ENCODE measurements around the gene CDH13.

Gene CDH13

DNA sequence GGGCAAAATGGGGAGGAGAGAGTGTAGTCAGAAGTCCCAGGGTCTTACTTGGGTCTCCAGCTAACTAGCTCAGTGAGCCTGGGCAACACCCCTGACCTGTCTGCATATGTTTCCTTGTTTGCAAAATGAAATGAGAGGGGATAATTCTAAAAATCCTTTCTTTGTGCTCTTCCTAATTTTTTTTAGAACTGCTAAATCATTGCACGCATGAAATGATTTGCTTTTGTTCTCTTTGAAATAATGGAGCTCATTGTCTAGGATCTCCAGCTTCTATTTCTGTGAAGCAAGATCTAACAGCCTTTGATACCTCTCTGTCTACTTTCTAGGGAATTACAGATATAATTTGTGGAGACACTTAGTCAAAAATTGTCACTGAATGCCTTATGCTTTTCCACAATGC lies 181.3 kb downstream of the CDH13 start:
- no peak for ATAC-seq (ENCODE audit: low read depth)
- no peak overlapping the region for H3K27ac ChIP-seq (ENCODE audit: poor library complexity, severe bottlenecking)
- no peaks in the 10 kb centered on the region for H3K9me3 ChIP-seq (ENCODE audit: severe bottlenecking)
- no peaks in the 10 kb centered on the region for H3K36me3 ChIP-seq (ENCODE audit: low read depth)
- no peak for DNase-seq (ENCODE audit: low spot score)
- TF ChIP-seq, protein P1, sequence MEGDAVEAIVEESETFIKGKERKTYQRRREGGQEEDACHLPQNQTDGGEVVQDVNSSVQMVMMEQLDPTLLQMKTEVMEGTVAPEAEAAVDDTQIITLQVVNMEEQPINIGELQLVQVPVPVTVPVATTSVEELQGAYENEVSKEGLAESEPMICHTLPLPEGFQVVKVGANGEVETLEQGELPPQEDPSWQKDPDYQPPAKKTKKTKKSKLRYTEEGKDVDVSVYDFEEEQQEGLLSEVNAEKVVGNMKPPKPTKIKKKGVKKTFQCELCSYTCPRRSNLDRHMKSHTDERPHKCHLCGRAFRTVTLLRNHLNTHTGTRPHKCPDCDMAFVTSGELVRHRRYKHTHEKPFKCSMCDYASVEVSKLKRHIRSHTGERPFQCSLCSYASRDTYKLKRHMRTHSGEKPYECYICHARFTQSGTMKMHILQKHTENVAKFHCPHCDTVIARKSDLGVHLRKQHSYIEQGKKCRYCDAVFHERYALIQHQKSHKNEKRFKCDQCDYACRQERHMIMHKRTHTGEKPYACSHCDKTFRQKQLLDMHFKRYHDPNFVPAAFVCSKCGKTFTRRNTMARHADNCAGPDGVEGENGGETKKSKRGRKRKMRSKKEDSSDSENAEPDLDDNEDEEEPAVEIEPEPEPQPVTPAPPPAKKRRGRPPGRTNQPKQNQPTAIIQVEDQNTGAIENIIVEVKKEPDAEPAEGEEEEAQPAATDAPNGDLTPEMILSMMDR (IDR thresholded peaks at IDR 0.05; ENCODE audit: poor library complexity, severe bottlenecking): no peak
- no peaks in the 10 kb centered on the region for H3K4me1 ChIP-seq (ENCODE audit: insufficient read depth, poor library complexity, severe bottlenecking)
- H3K27me3 ChIP-seq (ENCODE audit: insufficient read depth, poor library complexity, severe bottlenecking): no peaks in the 10 kb centered on the region
- H3K4me3 ChIP-seq (ENCODE audit: severe bottlenecking): no peak overlapping the region

- Histone ChIP-seq H3K27ac (ENCODE audit: poor library complexity, severe bottlenecking) (no peak overlapping the region), H3K27me3 (ENCODE audit: insufficient read depth, poor library complexity, severe bottlenecking) (no peaks in the 10 kb centered on the region), H3K36me3 (ENCODE audit: low read depth) (no peaks in the 10 kb centered on the region), H3K4me3 (ENCODE audit: severe bottlenecking) (no peak overlapping the region), H3K9me3 (ENCODE audit: severe bottlenecking) (no peaks in the 10 kb centered on the region), H3K4me1 (ENCODE audit: insufficient read depth, poor library complexity, severe bottlenecking) (no peaks in the 10 kb centered on the region)
- no peak for ATAC-seq (ENCODE audit: low read depth)
- TF ChIP-seq, protein P1 (IDR thresholded peaks at IDR 0.05; ENCODE audit: poor library complexity, severe bottlenecking): no peak
- DNase-seq (ENCODE audit: low spot score): no peak
These were observed 183.3 kb downstream of the CDH13 start for GRCh38 chr16:82810077-82810476.

DNA sequence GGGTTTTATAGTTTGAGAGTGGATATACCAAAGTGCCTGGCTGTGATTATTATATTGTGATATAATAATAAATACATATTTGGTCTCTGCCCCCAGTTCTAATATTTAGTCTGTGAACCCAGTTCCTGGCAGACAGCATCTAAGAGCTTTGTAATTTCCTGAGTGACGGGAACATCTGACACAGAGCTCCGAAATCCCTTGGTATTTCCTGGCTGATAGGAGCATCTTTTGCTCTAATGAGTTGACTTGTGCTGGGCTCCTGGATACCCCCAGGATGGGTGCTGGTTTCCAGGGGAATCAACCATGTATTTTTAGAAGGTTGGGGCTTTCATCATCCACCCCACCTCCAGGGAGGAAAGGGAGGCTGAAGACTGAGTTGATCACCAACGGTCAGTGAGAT lies 187.3 kb downstream of the CDH13 start:
- H3K27me3 ChIP-seq (ENCODE audit: insufficient read depth, poor library complexity, severe bottlenecking): no peaks in the 10 kb centered on the region
- H3K4me1 ChIP-seq (ENCODE audit: insufficient read depth, poor library complexity, severe bottlenecking): no peaks in the 10 kb centered on the region
- no peak overlapping the region for H3K4me3 ChIP-seq (ENCODE audit: severe bottlenecking)
- no peak for ATAC-seq (ENCODE audit: low read depth)
- TF ChIP-seq, protein P1 (IDR thresholded peaks at IDR 0.05; ENCODE audit: poor library complexity, severe bottlenecking): no peak
- no peak overlapping the region for H3K27ac ChIP-seq (ENCODE audit: poor library complexity, severe bottlenecking)
- 0 out of 2 replicates have a peak, but pooled peaks cover 3% of the 10 kb centered on the region for H3K36me3 ChIP-seq (ENCODE audit: low read depth)
- no peak for DNase-seq (ENCODE audit: low spot score)
- no peaks in the 10 kb centered on the region for H3K9me3 ChIP-seq (ENCODE audit: severe bottlenecking)

- no peak for DNase-seq (ENCODE audit: low spot score)
- Histone ChIP-seq H3K27ac (ENCODE audit: poor library complexity, severe bottlenecking) (no peak overlapping the region), H3K9me3 (ENCODE audit: severe bottlenecking) (no peaks in the 10 kb centered on the region), H3K27me3 (ENCODE audit: insufficient read depth, poor library complexity, severe bottlenecking) (no peaks in the 10 kb centered on the region), H3K4me1 (ENCODE audit: insufficient read depth, poor library complexity, severe bottlenecking) (no peaks in the 10 kb centered on the region), H3K36me3 (ENCODE audit: low read depth) (peaks cover 10% of the 10 kb centered on the region; the same call in 1 of the 2 replicates), H3K4me3 (ENCODE audit: severe bottlenecking) (no peak overlapping the region)
- TF ChIP-seq, protein P1 (IDR thresholded peaks at IDR 0.05; ENCODE audit: poor library complexity, severe bottlenecking): no peak
- ATAC-seq (ENCODE audit: low read depth): no peak
These were observed 192.5 kb downstream of the CDH13 start for GRCh38 chr16:82819286-82819685.

DNA sequence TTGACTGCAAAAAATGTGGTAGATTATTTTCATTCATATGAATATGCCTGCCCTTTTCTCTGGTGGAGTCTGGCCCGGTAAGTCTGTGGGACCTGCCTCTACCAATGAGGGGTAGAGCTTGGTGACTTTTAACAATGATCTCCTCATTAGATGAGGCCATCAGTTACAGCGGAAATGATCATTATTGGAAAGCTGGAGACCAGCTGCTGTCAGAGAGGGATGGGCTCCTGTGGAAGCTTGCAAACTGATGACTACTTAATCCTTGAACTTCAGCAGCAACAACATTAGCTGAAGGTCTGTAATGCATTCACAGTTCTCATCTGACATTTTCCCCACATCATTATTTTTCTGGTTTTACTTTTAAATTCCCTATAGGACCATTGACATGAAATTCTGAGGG lies 194.1 kb downstream of the CDH13 start:
- no peak for ATAC-seq (ENCODE audit: low read depth)
- no peak overlapping the region for H3K27ac ChIP-seq (ENCODE audit: poor library complexity, severe bottlenecking)
- TF ChIP-seq, protein P1 (IDR thresholded peaks at IDR 0.05; ENCODE audit: poor library complexity, severe bottlenecking): no peak

More for the DNA sequence above, 194.1 kb downstream of the CDH13 start:
- Histone ChIP-seq H3K9me3 (ENCODE audit: severe bottlenecking) (peaks cover 2% of the 10 kb centered on the region), H3K36me3 (ENCODE audit: low read depth) (peaks cover 13% of the 10 kb centered on the region; the same call in 1 of the 2 replicates), H3K4me1 (ENCODE audit: insufficient read depth, poor library complexity, severe bottlenecking) (no peaks in the 10 kb centered on the region), H3K4me3 (ENCODE audit: severe bottlenecking) (no peak overlapping the region), H3K27me3 (ENCODE audit: insufficient read depth, poor library complexity, severe bottlenecking) (no peaks in the 10 kb centered on the region)
- DNase-seq (ENCODE audit: low spot score): no peak

All from RWPE2 (cell line).